ENCODE measurements around the gene ZNF92.
"Not testable (repeated sequence)": the region's sequence is repeated elsewhere in the genome, so short reads cannot be mapped to it uniquely, and the experiment has no call there.

ZNF92 gene

GRCh38 chr7:65387891-65388290, 14.2 kb downstream of the ZNF92 start:
- Histone ChIP-seq H3K27me3 (replicated peaks) (no peaks in the 10 kb centered on the region), H3K27ac (no peak overlapping the region), H3K4me3 (ENCODE audit: low read depth, low read length) (no peak overlapping the region), H3K36me3 (replicated peaks) (peaks cover 15% of the 10 kb centered on the region)
- TF ChIP-seq CTCF (IDR thresholded peaks at IDR 0.05; ENCODE audit: low read depth, low read length, missing control alignments): no peak
- no peak for DNase-seq
- in situ Hi-C loops (cut with HindIII; ENCODE audit: low pct_ligation_motif_present, low sequenced_read_pairs): no loop called here

- in situ Hi-C loops (cut with HindIII; ENCODE audit: low pct_ligation_motif_present, low sequenced_read_pairs): no loop called here
- peak; percentile 24 for DNase-seq
- Histone ChIP-seq H3K27me3 (replicated peaks) (no peaks in the 10 kb centered on the region), H3K36me3 (replicated peaks) (peaks cover 15% of the 10 kb centered on the region), H3K27ac (no peak overlapping the region), H3K4me3 (ENCODE audit: low read depth, low read length) (no peak overlapping the region)
- TF ChIP-seq CTCF (IDR thresholded peaks at IDR 0.05; ENCODE audit: low read depth, low read length, missing control alignments): no peak
Observed at GRCh38 chr7:65390588-65390987, 16.9 kb downstream of the ZNF92 start.

- in situ Hi-C loops (cut with HindIII; ENCODE audit: low pct_ligation_motif_present, low sequenced_read_pairs): no loop called here
- TF ChIP-seq CTCF (IDR thresholded peaks at IDR 0.05; ENCODE audit: low read depth, low read length, missing control alignments): peak; percentile 60
- peak; percentile 81 for DNase-seq
- Histone ChIP-seq H3K27me3 (replicated peaks) (no peaks in the 10 kb centered on the region), H3K27ac (peak overlapping the region; percentile 23), H3K36me3 (replicated peaks) (peaks cover 6% of the 10 kb centered on the region), H3K4me3 (ENCODE audit: low read depth, low read length) (no peak overlapping the region)
Observed at GRCh38 chr7:65397730-65398142, 24.1 kb downstream of the ZNF92 start.

- H3K36me3 ChIP-seq (replicated peaks); H3K27me3 ChIP-seq (replicated peaks); H3K4me3 ChIP-seq (ENCODE audit: low read depth, low read length); in situ Hi-C loops (cut with HindIII; ENCODE audit: low pct_ligation_motif_present, low sequenced_read_pairs); DNase-seq: not testable (repeated sequence)
- peak overlapping the region; percentile 38 for H3K27ac ChIP-seq
Observed at GRCh38 chr7:65398671-65399070, 25.0 kb downstream of the ZNF92 start.

- in situ Hi-C loops (cut with HindIII; ENCODE audit: low pct_ligation_motif_present, low sequenced_read_pairs); H3K36me3 ChIP-seq (replicated peaks); H3K27me3 ChIP-seq (replicated peaks); DNase-seq; H3K4me3 ChIP-seq (ENCODE audit: low read depth, low read length): not testable (repeated sequence)
- H3K27ac ChIP-seq: peak overlapping the region; percentile 38
Observed at GRCh38 chr7:65399101-65399500, 25.4 kb downstream of the ZNF92 start.

- Histone ChIP-seq H3K36me3 (replicated peaks) (peaks cover 6% of the 10 kb centered on the region), H3K4me3 (ENCODE audit: low read depth, low read length) (no peak overlapping the region), H3K27ac (no peak overlapping the region), H3K27me3 (replicated peaks) (no peaks in the 10 kb centered on the region)
- no peak for DNase-seq
- in situ Hi-C loops (cut with HindIII; ENCODE audit: low pct_ligation_motif_present, low sequenced_read_pairs): no loop called here
- no peak for TF ChIP-seq CTCF (IDR thresholded peaks at IDR 0.05; ENCODE audit: low read depth, low read length, missing control alignments)
Observed at GRCh38 chr7:65404020-65404419, 30.4 kb downstream of the ZNF92 start.

- DNase-seq; in situ Hi-C loops (cut with HindIII; ENCODE audit: low pct_ligation_motif_present, low sequenced_read_pairs); H3K27me3 ChIP-seq (replicated peaks); H3K27ac ChIP-seq; H3K36me3 ChIP-seq (replicated peaks); H3K4me3 ChIP-seq (ENCODE audit: low read depth, low read length): not testable (repeated sequence)
Observed at GRCh38 chr7:65406706-65407105, 33.1 kb downstream of the ZNF92 start.
